ENCODE measurements around the gene ATP6V1F. TPM values are rescaled to one million over a fixed set of nuclear protein-coding genes. Genes with fewer than 3 reads are reported as not detected.

ATP6V1F gene
- total RNA-seq, 1 experiment from 2014 or later = 169 TPM

DNA sequence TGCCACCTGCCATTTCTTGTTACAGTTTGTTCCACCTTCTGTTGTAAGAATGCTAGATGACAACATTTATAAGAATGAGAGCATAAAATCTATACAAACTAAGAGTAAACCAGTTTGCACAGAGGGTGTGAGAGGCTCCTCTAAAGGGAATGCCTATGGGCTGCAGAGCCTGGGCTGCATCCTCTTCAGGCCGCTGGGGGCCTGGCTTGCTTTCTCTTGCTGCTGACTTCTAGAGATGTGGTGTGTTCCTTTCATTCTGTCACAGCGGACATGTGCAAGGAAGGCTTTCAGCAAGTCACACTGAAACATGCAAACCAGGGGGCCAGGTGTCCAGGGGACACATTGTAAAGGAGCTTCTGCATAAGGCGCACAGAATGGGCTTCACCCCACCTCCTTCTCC, 7.1 kb upstream of the ATP6V1F start:
- POLR2A ChIA-PET (ENCODE audit: unreplicated experiment) = no interaction called here
- H4K20me1 ChIP-seq (ENCODE audit: insufficient read depth) = no peaks in the 10 kb centered on the region
- H3K4me2 ChIP-seq = no peak overlapping the region
- H3K9me3 ChIP-seq (ENCODE audit: insufficient read depth, low read depth) = no peaks in the 10 kb centered on the region
- CTCF ChIA-PET = no interaction called here
- no peaks in the 10 kb centered on the region for H3K79me2 ChIP-seq (ENCODE audit: low read depth)
- H3K27me3 ChIP-seq (ENCODE audit: insufficient read depth, low read depth) = no peaks in the 10 kb centered on the region
- intact Hi-C loops (cut with micrococcal nuclease; ENCODE audit: unreplicated experiment) = no loop called here
- no peak for DNase-seq
- H3K4me1 ChIP-seq (replicated peaks; ENCODE audit: insufficient read depth) = no peaks in the 10 kb centered on the region
- no peak overlapping the region for H2AFZ ChIP-seq
- H3K36me3 ChIP-seq (ENCODE audit: low read depth) = no peaks in the 10 kb centered on the region
- no TSS peak for BruUV-seq (replicated peaks)
- H3K9me2 ChIP-seq (ENCODE audit: insufficient read depth) = no peaks in the 10 kb centered on the region
- no peaks in the 10 kb centered on the region for H3F3A ChIP-seq (ENCODE audit: insufficient read depth, low read depth)
- TF ChIP-seq, protein P1, sequence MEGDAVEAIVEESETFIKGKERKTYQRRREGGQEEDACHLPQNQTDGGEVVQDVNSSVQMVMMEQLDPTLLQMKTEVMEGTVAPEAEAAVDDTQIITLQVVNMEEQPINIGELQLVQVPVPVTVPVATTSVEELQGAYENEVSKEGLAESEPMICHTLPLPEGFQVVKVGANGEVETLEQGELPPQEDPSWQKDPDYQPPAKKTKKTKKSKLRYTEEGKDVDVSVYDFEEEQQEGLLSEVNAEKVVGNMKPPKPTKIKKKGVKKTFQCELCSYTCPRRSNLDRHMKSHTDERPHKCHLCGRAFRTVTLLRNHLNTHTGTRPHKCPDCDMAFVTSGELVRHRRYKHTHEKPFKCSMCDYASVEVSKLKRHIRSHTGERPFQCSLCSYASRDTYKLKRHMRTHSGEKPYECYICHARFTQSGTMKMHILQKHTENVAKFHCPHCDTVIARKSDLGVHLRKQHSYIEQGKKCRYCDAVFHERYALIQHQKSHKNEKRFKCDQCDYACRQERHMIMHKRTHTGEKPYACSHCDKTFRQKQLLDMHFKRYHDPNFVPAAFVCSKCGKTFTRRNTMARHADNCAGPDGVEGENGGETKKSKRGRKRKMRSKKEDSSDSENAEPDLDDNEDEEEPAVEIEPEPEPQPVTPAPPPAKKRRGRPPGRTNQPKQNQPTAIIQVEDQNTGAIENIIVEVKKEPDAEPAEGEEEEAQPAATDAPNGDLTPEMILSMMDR (conservative IDR thresholded peaks at IDR 0.05) = no peak
- TF ChIP-seq EZH2 (IDR thresholded peaks at IDR 0.05; ENCODE audit: low read depth) = no peak
- H3K4me3 ChIP-seq = no peak overlapping the region
- H3K27ac ChIP-seq = no peak overlapping the region

DNA sequence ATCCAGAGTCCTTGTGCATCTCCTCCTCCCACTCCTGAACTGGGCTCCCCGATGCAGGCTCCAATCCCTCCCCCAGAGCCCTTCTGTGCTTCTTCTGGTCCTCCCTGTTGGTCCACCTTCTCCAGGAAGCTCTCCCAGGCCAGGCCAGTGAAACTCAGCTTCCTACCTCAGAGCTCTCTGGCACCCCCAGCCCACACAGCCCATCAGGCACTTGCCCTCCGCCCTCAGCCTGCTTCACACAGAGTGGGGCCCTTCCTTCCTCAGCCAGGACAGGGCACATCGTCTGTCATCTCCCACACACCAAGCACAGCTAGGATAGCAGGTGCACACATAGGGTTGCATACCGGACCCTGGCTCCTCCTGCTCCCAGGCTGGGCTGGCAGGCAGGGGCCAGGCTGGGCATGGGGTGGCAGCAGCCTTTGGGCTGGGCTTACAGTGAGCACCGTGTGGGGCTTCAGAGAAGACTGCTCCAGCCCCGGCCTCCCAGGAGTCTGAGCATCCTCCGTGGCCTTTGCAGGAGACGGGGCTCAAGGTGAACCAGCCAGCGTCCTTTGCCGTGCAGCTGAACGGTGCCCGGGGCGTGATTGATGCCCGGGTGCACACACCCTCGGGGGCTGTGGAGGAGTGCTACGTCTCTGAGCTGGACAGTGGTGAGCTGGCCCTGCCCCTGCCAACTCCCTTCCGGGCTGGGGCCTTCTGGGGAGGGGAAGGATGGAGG, 6.5 kb upstream of the ATP6V1F start:
- ChIA-PET POLR2A (ENCODE audit: unreplicated experiment) (no interaction called here), CTCF (no interaction called here)
- no peak overlapping the region for H2AFZ ChIP-seq
- H3K9me3 ChIP-seq (ENCODE audit: insufficient read depth, low read depth) = no peaks in the 10 kb centered on the region
- no peaks in the 10 kb centered on the region for H4K20me1 ChIP-seq (ENCODE audit: insufficient read depth)
- H3K27ac ChIP-seq = no peak overlapping the region
- no peaks in the 10 kb centered on the region for H3F3A ChIP-seq (ENCODE audit: insufficient read depth, low read depth)
- no peak for DNase-seq
- intact Hi-C loops (cut with micrococcal nuclease; ENCODE audit: unreplicated experiment) = no loop called here
- H3K4me3 ChIP-seq = no peak overlapping the region
- BruUV-seq (replicated peaks) = no TSS peak
- no peaks in the 10 kb centered on the region for H3K79me2 ChIP-seq (ENCODE audit: low read depth)
- H3K4me2 ChIP-seq = no peak overlapping the region
- TF ChIP-seq, protein P1 (conservative IDR thresholded peaks at IDR 0.05) = no peak
- no peak for TF ChIP-seq EZH2 (IDR thresholded peaks at IDR 0.05; ENCODE audit: low read depth)
- H3K4me1 ChIP-seq (replicated peaks; ENCODE audit: insufficient read depth) = no peaks in the 10 kb centered on the region
- H3K27me3 ChIP-seq (ENCODE audit: insufficient read depth, low read depth) = no peaks in the 10 kb centered on the region
- no peaks in the 10 kb centered on the region for H3K9me2 ChIP-seq (ENCODE audit: insufficient read depth)
- no peaks in the 10 kb centered on the region for H3K36me3 ChIP-seq (ENCODE audit: low read depth)

DNA sequence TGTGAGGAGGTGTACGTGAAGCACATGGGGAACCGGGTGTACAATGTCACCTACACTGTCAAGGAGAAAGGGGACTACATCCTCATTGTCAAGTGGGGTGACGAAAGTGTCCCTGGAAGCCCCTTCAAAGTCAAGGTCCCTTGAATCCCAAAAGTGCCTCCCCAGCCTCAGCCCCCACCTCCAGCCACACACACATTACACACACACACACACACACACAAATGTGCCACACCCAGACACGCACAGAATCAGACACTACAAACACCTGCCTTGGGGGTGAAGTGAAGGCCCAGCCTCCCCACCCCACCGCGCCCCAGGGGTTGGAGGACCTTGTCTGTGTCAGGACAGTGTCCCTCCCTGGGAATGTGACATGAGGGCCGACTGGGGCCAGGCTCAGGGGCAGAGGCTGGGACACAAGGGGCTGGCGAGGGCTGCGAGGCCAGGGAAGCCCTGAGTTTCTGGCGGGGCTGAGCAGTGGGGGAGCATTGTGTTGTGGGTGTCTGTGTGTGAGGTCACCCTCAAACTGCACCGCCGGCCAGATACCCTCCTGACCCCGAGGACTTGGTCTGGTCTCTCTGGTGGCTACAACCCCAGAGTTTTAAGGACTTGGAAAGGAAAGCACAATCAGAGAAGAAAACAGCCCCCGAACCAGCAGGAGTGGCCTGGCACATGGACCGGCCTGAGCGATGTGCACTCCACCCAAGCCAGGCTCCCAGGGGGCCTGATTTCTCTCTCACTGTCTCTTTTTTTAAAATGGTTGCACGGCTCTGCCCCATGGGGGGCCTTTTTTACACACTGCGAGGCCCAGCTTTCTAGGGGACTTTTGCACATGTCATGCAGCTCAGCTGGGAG, 4.0 kb upstream of the ATP6V1F start:
- Histone ChIP-seq H2AFZ (no peak overlapping the region), H3K79me2 (ENCODE audit: low read depth) (peaks cover 9% of the 10 kb centered on the region), H3K27me3 (ENCODE audit: insufficient read depth, low read depth) (no peaks in the 10 kb centered on the region), H3F3A (ENCODE audit: insufficient read depth, low read depth) (0 out of 2 replicates have a peak, but pooled peaks cover 4% of the 10 kb centered on the region), H3K4me2 (no peak overlapping the region), H3K9me2 (ENCODE audit: insufficient read depth) (no peaks in the 10 kb centered on the region), H3K4me1 (replicated peaks; ENCODE audit: insufficient read depth) (peaks cover 4% of the 10 kb centered on the region), H3K4me3 (no peak overlapping the region), H3K9me3 (ENCODE audit: insufficient read depth, low read depth) (no peaks in the 10 kb centered on the region), H4K20me1 (ENCODE audit: insufficient read depth) (peaks cover under 1% of the 10 kb centered on the region), H3K27ac (no peak overlapping the region), H3K36me3 (ENCODE audit: low read depth) (no peaks in the 10 kb centered on the region)
- BruUV-seq (replicated peaks) = no TSS peak
- POLR2A ChIA-PET (ENCODE audit: unreplicated experiment) = no interaction called here
- CTCF ChIA-PET = no interaction called here
- DNase-seq = no peak
- intact Hi-C loops (cut with micrococcal nuclease; ENCODE audit: unreplicated experiment) = no loop called here
- no peak for TF ChIP-seq EZH2 (IDR thresholded peaks at IDR 0.05; ENCODE audit: low read depth)

Measured in PC-9 (cell line).